IPS-NIHi7 (cell line): ENCODE data around the gene GPR50.

Source experiments
- DNase-seq: peaks from one replicate; pipeline ENCODE4 v3.0.0; 2012; ENCODE audit warnings: mixed read lengths; ENCODE audit errors: extremely low spot score

GPR50 gene

DNA sequence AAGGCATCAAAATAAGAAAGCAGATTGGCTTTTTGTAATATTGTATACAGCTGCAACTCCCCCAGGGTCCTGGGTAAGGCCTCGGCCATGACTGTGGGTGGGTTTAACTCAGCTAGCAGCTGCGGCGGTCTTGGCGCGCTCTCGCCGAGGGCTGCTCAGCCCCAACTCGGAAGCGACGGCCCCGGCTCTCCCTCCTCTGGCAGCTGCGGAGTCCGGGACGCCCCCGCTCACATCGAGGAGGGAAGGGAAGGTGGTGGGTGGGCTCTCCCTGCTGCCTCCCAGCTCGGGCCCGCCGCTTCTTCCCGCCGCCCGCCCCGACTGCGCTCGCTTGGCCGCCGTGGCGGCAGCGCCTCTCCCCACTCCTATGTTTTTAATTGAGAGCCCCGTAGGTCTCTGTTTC lies 51.2 kb downstream of the GPR50 start:
- peak; percentile 30 for DNase-seq

- DNase-seq, result no peak
These were observed 52.6 kb downstream of the GPR50 start for GRCh38 chrX:151228935-151229334.
